ENCODE results near the gene MAML2. TPM values are rescaled to one million over a fixed set of nuclear protein-coding genes. Genes with fewer than 3 reads are reported as not detected.

MAML2 gene
- total and polyA plus RNA-seq, 2 of the 8 experiments (the other 6 are each of a cell fraction or from before 2014, with no cell fraction given), result 3.8 to 6.6 TPM

DNA sequence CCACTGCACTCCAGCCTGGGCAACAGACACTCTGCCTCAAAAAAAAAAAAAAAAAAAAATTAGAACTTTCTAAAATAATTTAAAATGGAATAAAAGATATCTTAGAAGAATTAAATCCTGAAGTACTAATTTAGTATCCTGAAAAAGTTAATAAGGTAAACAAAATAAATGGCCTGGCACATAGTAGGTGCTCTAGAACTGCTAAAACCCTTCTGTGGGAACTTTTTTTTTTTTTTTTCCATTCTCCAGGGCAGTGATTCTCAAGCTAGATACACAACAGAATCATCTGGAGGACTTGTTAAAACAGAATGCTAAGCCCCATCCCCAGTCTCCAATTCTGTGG lies 65.3 kb downstream of the MAML2 start:
- Histone ChIP-seq H4K20me1 (replicated peaks in 1 of 2; ENCODE audit: control insufficient read depth in 1 of 2, insufficient read depth in 2 of 2, low read length in 2 of 2) (no peaks in the 10 kb centered on the region), H2BK120ac (replicated peaks; ENCODE audit: low read depth, low read length) (no peak overlapping the region), H2AK5ac (ENCODE audit: low read depth, low read length) (no peak overlapping the region), H3K27ac (ENCODE audit: low read depth, low read length) (no peak overlapping the region), H2BK20ac (ENCODE audit: low read length) (no peak overlapping the region), H4K5ac (ENCODE audit: insufficient read length, low read depth, low read length) (no peak overlapping the region), H3K14ac (ENCODE audit: insufficient read length) (no peak overlapping the region), H3K27me3 (replicated peaks in 1 of 4; ENCODE audit: control insufficient read depth in 3 of 4, extremely low read depth in 1 of 4, insufficient read depth in 3 of 4, low read length in 3 of 4) (no peaks in the 10 kb centered on the region), H3K4me2 (ENCODE audit: insufficient read depth in 1 of 2, low read depth in 2 of 2, low read length in 2 of 2) (no peak overlapping the region), H3K4me1 (replicated peaks in 1 of 4; ENCODE audit: control insufficient read depth in 3 of 4, insufficient read depth in 4 of 4, low read length in 3 of 4) (peaks cover 2 to 18% (median 4%) of the 10 kb centered on the region in 4 experiments; a peak in 6 of 7 replicates), H4K91ac (replicated peaks; ENCODE audit: insufficient read length, low read length) (no peak overlapping the region), H3K23ac (ENCODE audit: insufficient read length) (no peak overlapping the region), H3K4me3 (ENCODE audit: extremely low read depth in 1 of 4, insufficient read depth in 2 of 4, low read depth in 3 of 4, low read length in 4 of 4) (no peak overlapping the region), H2AFZ (ENCODE audit: low read length) (no peak overlapping the region), H3K79me2 (ENCODE audit: control insufficient read depth in 1 of 2, insufficient read depth in 2 of 2, low read length in 2 of 2) (no peaks in the 10 kb centered on the region), H3K36me3 (ENCODE audit: control insufficient read depth in 2 of 4, insufficient read depth in 4 of 4, low read length in 3 of 4) (no peaks in the 10 kb centered on the region), H2BK15ac (ENCODE audit: low read length) (no peak overlapping the region), H3K4ac (replicated peaks; ENCODE audit: insufficient read length, low read depth, low read length) (no peak overlapping the region), H3K18ac (ENCODE audit: extremely low read depth, low read length) (no peak overlapping the region), H3K79me1 (ENCODE audit: low read depth, low read length) (no peaks in the 10 kb centered on the region), H3K9me3 (ENCODE audit: insufficient read depth in 2 of 2, low read depth in 1 of 2, low read length in 1 of 2) (no peaks in the 10 kb centered on the region), H3K23me2 (ENCODE audit: low read depth, low read length) (no peaks in the 10 kb centered on the region), H3K56ac (replicated peaks; ENCODE audit: insufficient read length, low read depth, low read length) (no peak overlapping the region), H2BK5ac (ENCODE audit: low read depth, low read length) (no peak overlapping the region), H3K9ac (replicated peaks in 1 of 4; ENCODE audit: extremely low read depth in 1 of 4, low read depth in 3 of 4, low read length in 3 of 4) (no peak overlapping the region), H2BK12ac (ENCODE audit: low read depth, low read length) (no peak overlapping the region), H4K8ac (ENCODE audit: extremely low read depth, insufficient read depth, low read length) (no peak overlapping the region)
- no peak for DNase-seq (ENCODE audit: low read depth in 1 of 2, low spot score in 2 of 2)
- FAIRE-seq, result no peak
- POLR2A ChIA-PET (ENCODE audit: partially characterized antibody), result interaction anchor here (0.9 kb wide), 1 partner anchor 222 kb away, joined by 3 read pairs; no protein-coding TSS in a partner anchor
- TF ChIP-seq JUN (IDR thresholded peaks at IDR 0.05; ENCODE audit: low read depth, low read length) (no peak), GTF2F1 (IDR thresholded peaks at IDR 0.05; ENCODE audit: borderline replicate concordance, low read depth, low read length) (no peak), SIN3A (conservative IDR thresholded peaks at IDR 0.05 in 1 of 2, IDR thresholded peaks at IDR 0.05 in 1 of 2; ENCODE audit: low read depth in 1 of 2, low read length in 2 of 2) (no peak)
- CTCF ChIA-PET (ENCODE audit: partially characterized antibody), result interaction anchor here (0.7 to 2.4 kb wide), 2 partner anchors 24 to 156 kb away, joined by 3 to 7 read pairs; no protein-coding TSS in a partner anchor
